Cerebellar cortex (tissue), 1 donor: ENCODE results near the gene FMNL2.
"Not testable (repeated sequence)": the region's sequence is repeated elsewhere in the genome, so short reads cannot be mapped to it uniquely, and the experiment has no call there.

Experiments
- DNase-seq: peaks from one replicate; pipeline ENCODE4 v3.0.0-alpha.2; 2015; ENCODE audit warnings: low spot score

FMNL2 gene

GRCh38 chr2:152376385-152376784, 41.4 kb downstream of the FMNL2 start:
- no peak for DNase-seq

- no peak for DNase-seq
These were observed 42.0 kb downstream of the FMNL2 start for GRCh38 chr2:152376968-152377367.

- no peak for DNase-seq
These were observed 44.1 kb downstream of the FMNL2 start for GRCh38 chr2:152379089-152379488.

GRCh38 chr2:152380261-152381055, 45.5 kb downstream of the FMNL2 start:
- no peak for DNase-seq

- no peak for DNase-seq
These were observed 48.7 kb downstream of the FMNL2 start for GRCh38 chr2:152383702-152384101.

- DNase-seq: no peak
These were observed 50.0 kb downstream of the FMNL2 start for GRCh38 chr2:152384992-152385391.

- DNase-seq: no peak
These were observed 50.7 kb downstream of the FMNL2 start for GRCh38 chr2:152385650-152386049.

- no peak for DNase-seq
These were observed 51.3 kb downstream of the FMNL2 start for GRCh38 chr2:152386266-152386665.

- DNase-seq: no peak
These were observed 52.1 kb downstream of the FMNL2 start for GRCh38 chr2:152387041-152387440.

- not testable (repeated sequence) for DNase-seq
These were observed 53.3 kb downstream of the FMNL2 start for GRCh38 chr2:152388269-152388668.

- no peak for DNase-seq
These were observed 54.5 kb downstream of the FMNL2 start for GRCh38 chr2:152389483-152389882.

GRCh38 chr2:152390837-152391236, 55.9 kb downstream of the FMNL2 start:
- no peak for DNase-seq

- DNase-seq: no peak
These were observed 56.3 kb downstream of the FMNL2 start for GRCh38 chr2:152391318-152391717.

- DNase-seq: no peak
These were observed 58.4 kb downstream of the FMNL2 start for GRCh38 chr2:152393377-152393776.

- DNase-seq: no peak
These were observed 59.4 kb downstream of the FMNL2 start for GRCh38 chr2:152394326-152394725.

GRCh38 chr2:152395103-152395502, 60.1 kb downstream of the FMNL2 start:
- DNase-seq: no peak

- no peak for DNase-seq
These were observed 60.6 kb downstream of the FMNL2 start for GRCh38 chr2:152395572-152395971.

- no peak for DNase-seq
These were observed 61.1 kb downstream of the FMNL2 start for GRCh38 chr2:152396051-152396511.

- DNase-seq: no peak
These were observed 61.8 kb downstream of the FMNL2 start for GRCh38 chr2:152396763-152397162.

GRCh38 chr2:152399003-152399402, 64.0 kb downstream of the FMNL2 start:
- DNase-seq: no peak

- DNase-seq: no peak
These were observed 65.7 kb downstream of the FMNL2 start for GRCh38 chr2:152400607-152401214.

- DNase-seq: no peak
These were observed 68.1 kb downstream of the FMNL2 start for GRCh38 chr2:152402780-152403759.
